ENCODE results near the gene FAS.

Gene FAS

DNA sequence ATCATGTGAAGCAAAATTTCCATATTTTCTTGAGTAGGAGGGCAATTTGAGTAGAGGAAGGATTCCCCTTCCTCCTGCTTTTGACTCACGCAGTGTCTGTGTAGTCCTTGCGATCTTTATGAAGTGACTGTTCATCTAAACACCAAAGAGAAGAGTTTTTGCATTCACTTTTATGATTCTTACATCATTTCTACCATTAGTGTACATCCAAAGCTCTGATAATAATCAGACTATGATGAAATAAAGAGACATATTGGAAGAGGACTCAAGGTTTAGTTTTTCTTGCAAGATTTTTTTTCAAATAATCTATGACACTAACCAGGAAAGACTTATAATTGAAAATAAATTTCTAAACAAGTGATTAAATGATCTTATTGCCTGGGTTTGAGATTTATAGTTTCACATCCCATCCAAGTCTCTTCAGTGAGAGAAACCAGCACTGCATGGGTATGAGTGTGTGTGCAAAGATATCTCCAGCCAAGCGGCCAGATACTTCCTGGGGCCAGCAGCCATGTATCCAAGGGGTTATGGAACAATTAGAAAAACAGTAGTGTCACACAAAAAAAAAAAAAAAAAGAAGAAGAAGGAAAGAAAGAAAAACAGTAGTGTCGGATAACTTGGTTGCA lies 36.0 kb upstream of the FAS start:
- no peaks in the 10 kb centered on the region for H3K9me3 ChIP-seq (ENCODE audit: control insufficient read depth in 1 of 2, low read length in 2 of 2)
- no peaks in the 10 kb centered on the region for H3K27me3 ChIP-seq (ENCODE audit: low read depth, low read length)
- peaks cover 0 to 4% of the 10 kb centered on the region in 2 donors for H3K4me1 ChIP-seq (ENCODE audit: control insufficient read depth in 1 of 2, insufficient read depth in 2 of 2, low read length in 2 of 2)
- no peak overlapping the region for H3K27ac ChIP-seq (ENCODE audit: low read length)
- no peaks in the 10 kb centered on the region for H3K36me3 ChIP-seq (ENCODE audit: control insufficient read depth in 1 of 2, insufficient read depth in 2 of 2, low read length in 2 of 2)
- no peak overlapping the region for H3K4me3 ChIP-seq (ENCODE audit: low read depth in 1 of 2, low read length in 2 of 2)

GRCh38 chr10:88957381-88957780 lies 33.2 kb upstream of the FAS start:
- no peak overlapping the region for H3K4me3 ChIP-seq (ENCODE audit: low read depth in 1 of 2, low read length in 2 of 2)
- H3K9me3 ChIP-seq (ENCODE audit: control insufficient read depth in 1 of 2, low read length in 2 of 2) = no peaks in the 10 kb centered on the region
- H3K36me3 ChIP-seq (ENCODE audit: control insufficient read depth in 1 of 2, insufficient read depth in 2 of 2, low read length in 2 of 2) = no peaks in the 10 kb centered on the region
- H3K27ac ChIP-seq (ENCODE audit: low read length) = no peak overlapping the region
- H3K27me3 ChIP-seq (ENCODE audit: low read depth, low read length) = no peaks in the 10 kb centered on the region
- H3K4me1 ChIP-seq (ENCODE audit: control insufficient read depth in 1 of 2, insufficient read depth in 2 of 2, low read length in 2 of 2) = peaks cover 0 to 4% of the 10 kb centered on the region in 2 donors

- Histone ChIP-seq H3K4me1 (ENCODE audit: control insufficient read depth in 1 of 2, insufficient read depth in 2 of 2, low read length in 2 of 2) (no peaks in the 10 kb centered on the region), H3K27ac (ENCODE audit: low read length) (no peak overlapping the region), H3K36me3 (ENCODE audit: control insufficient read depth in 1 of 2, insufficient read depth in 2 of 2, low read length in 2 of 2) (no peaks in the 10 kb centered on the region), H3K27me3 (ENCODE audit: low read depth, low read length) (no peaks in the 10 kb centered on the region), H3K9me3 (ENCODE audit: control insufficient read depth in 1 of 2, low read length in 2 of 2) (no peaks in the 10 kb centered on the region), H3K4me3 (ENCODE audit: low read depth in 1 of 2, low read length in 2 of 2) (no peak overlapping the region)
These were observed 31.9 kb upstream of the FAS start for GRCh38 chr10:88958721-88959120.

- Histone ChIP-seq H3K4me3 (ENCODE audit: low read depth in 1 of 2, low read length in 2 of 2) (no peak overlapping the region), H3K27ac (ENCODE audit: low read length) (no peak overlapping the region), H3K4me1 (ENCODE audit: control insufficient read depth in 1 of 2, insufficient read depth in 2 of 2, low read length in 2 of 2) (peaks cover 0 to 5% of the 10 kb centered on the region in 2 donors), H3K27me3 (ENCODE audit: low read depth, low read length) (no peaks in the 10 kb centered on the region), H3K36me3 (ENCODE audit: control insufficient read depth in 1 of 2, insufficient read depth in 2 of 2, low read length in 2 of 2) (no peaks in the 10 kb centered on the region), H3K9me3 (ENCODE audit: control insufficient read depth in 1 of 2, low read length in 2 of 2) (no peaks in the 10 kb centered on the region)
These were observed 29.8 kb upstream of the FAS start for GRCh38 chr10:88960802-88961201.

DNA sequence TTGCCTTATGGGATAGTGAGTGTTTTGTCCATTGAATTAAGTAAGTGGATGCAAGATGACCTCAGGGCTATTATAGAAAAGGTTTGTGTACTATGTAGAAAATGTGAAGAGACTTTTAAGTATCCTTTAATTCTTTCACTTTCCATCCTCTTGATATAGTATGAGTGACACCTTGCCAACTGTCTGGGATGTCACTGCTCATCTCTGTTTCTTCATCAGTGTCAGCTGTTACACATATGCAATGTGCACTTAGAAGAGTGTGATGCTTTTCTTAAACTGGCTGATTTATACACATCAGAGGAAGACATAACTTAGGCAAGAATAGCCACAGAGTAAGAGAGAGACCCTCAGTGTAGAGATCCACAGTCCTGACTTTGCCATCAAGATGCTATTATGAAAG lies 29.3 kb upstream of the FAS start:
- H3K9me3 ChIP-seq (ENCODE audit: control insufficient read depth in 1 of 2, low read length in 2 of 2) = no peaks in the 10 kb centered on the region
- no peaks in the 10 kb centered on the region for H3K36me3 ChIP-seq (ENCODE audit: control insufficient read depth in 1 of 2, insufficient read depth in 2 of 2, low read length in 2 of 2)
- no peaks in the 10 kb centered on the region for H3K27me3 ChIP-seq (ENCODE audit: low read depth, low read length)
- H3K4me1 ChIP-seq (ENCODE audit: control insufficient read depth in 1 of 2, insufficient read depth in 2 of 2, low read length in 2 of 2) = peaks cover 0 to 5% of the 10 kb centered on the region in 2 donors
- H3K27ac ChIP-seq (ENCODE audit: low read length) = no peak overlapping the region
- H3K4me3 ChIP-seq (ENCODE audit: low read depth in 1 of 2, low read length in 2 of 2) = no peak overlapping the region

GRCh38 chr10:88962336-88962735 lies 28.3 kb upstream of the FAS start:
- no peaks in the 10 kb centered on the region for H3K27me3 ChIP-seq (ENCODE audit: low read depth, low read length)
- no peak overlapping the region for H3K27ac ChIP-seq (ENCODE audit: low read length)
- H3K36me3 ChIP-seq (ENCODE audit: control insufficient read depth in 1 of 2, insufficient read depth in 2 of 2, low read length in 2 of 2) = no peaks in the 10 kb centered on the region
- H3K4me1 ChIP-seq (ENCODE audit: control insufficient read depth in 1 of 2, insufficient read depth in 2 of 2, low read length in 2 of 2) = peaks cover 0 to 11% of the 10 kb centered on the region in 2 donors
- H3K4me3 ChIP-seq (ENCODE audit: low read depth in 1 of 2, low read length in 2 of 2) = no peak overlapping the region
- no peaks in the 10 kb centered on the region for H3K9me3 ChIP-seq (ENCODE audit: control insufficient read depth in 1 of 2, low read length in 2 of 2)

DNA sequence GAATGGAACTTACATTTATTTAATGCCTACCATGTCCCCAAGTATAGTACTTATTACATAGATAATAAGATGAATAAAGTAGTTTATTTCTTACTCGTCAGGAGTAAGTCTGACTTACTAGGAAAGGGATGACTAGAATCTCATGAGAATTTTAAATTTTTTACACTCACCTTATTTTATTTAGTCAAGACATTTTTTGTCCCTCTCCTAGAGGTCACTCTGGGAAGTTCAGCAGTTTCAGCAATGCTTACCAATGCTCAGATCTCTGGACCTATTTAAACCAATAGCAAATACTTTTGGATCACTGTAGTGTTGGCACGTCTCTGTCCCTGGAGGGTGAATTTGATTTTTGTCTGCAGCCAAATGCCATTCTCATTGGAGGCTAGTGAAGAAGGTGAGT lies 27.3 kb upstream of the FAS start:
- peaks cover 0 to 14% of the 10 kb centered on the region in 2 donors for H3K4me1 ChIP-seq (ENCODE audit: control insufficient read depth in 1 of 2, insufficient read depth in 2 of 2, low read length in 2 of 2)
- H3K9me3 ChIP-seq (ENCODE audit: control insufficient read depth in 1 of 2, low read length in 2 of 2) = no peaks in the 10 kb centered on the region
- H3K27ac ChIP-seq (ENCODE audit: low read length) = no peak overlapping the region
- no peak overlapping the region for H3K4me3 ChIP-seq (ENCODE audit: low read depth in 1 of 2, low read length in 2 of 2)
- no peaks in the 10 kb centered on the region for H3K36me3 ChIP-seq (ENCODE audit: control insufficient read depth in 1 of 2, insufficient read depth in 2 of 2, low read length in 2 of 2)
- H3K27me3 ChIP-seq (ENCODE audit: low read depth, low read length) = no peaks in the 10 kb centered on the region

- H3K36me3 ChIP-seq (ENCODE audit: control insufficient read depth in 1 of 2, insufficient read depth in 2 of 2, low read length in 2 of 2) = no peaks in the 10 kb centered on the region
- H3K9me3 ChIP-seq (ENCODE audit: control insufficient read depth in 1 of 2, low read length in 2 of 2) = no peaks in the 10 kb centered on the region
- no peaks in the 10 kb centered on the region for H3K27me3 ChIP-seq (ENCODE audit: low read depth, low read length)
- no peak overlapping the region for H3K4me3 ChIP-seq (ENCODE audit: low read depth in 1 of 2, low read length in 2 of 2)
- peaks cover 0 to 25% of the 10 kb centered on the region in 2 donors for H3K4me1 ChIP-seq (ENCODE audit: control insufficient read depth in 1 of 2, insufficient read depth in 2 of 2, low read length in 2 of 2)
- no peak overlapping the region for H3K27ac ChIP-seq (ENCODE audit: low read length)
These were observed 26.2 kb upstream of the FAS start for GRCh38 chr10:88964360-88964759.

DNA sequence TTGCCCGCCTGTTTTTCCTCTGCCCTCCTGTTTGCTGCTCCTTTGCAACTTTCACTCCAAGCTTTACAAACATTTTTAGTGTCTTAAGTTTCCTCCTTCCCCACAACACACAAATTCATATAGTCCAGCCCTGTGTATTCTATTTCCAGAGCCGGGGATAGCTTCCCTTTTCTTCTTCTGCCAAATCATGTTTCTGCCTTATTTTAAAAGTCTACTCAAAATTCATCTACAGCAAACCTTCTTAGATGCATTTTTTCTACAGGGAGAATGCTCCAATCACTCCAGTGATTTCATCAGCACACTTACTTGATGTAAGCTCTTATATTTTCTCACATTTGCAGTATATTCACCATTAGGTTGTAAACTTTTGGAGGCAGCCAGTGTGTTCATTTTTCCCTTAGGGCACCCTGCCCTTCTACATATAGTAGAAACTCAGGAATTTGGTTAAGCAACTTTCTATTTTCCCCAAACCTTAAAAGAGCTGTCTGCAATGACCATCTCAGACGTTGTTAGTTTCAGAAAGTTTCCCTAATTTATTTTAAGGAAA lies 25.7 kb upstream of the FAS start:
- H3K4me3 ChIP-seq (ENCODE audit: low read depth in 1 of 2, low read length in 2 of 2) = no peak overlapping the region
- H3K27me3 ChIP-seq (ENCODE audit: low read depth, low read length) = no peaks in the 10 kb centered on the region
- H3K4me1 ChIP-seq (ENCODE audit: control insufficient read depth in 1 of 2, insufficient read depth in 2 of 2, low read length in 2 of 2) = peaks cover 0 to 26% of the 10 kb centered on the region in 2 donors
- no peak overlapping the region for H3K27ac ChIP-seq (ENCODE audit: low read length)
- H3K9me3 ChIP-seq (ENCODE audit: control insufficient read depth in 1 of 2, low read length in 2 of 2) = no peaks in the 10 kb centered on the region
- H3K36me3 ChIP-seq (ENCODE audit: control insufficient read depth in 1 of 2, insufficient read depth in 2 of 2, low read length in 2 of 2) = no peaks in the 10 kb centered on the region

GRCh38 chr10:88966797-88967196 lies 23.8 kb upstream of the FAS start:
- Histone ChIP-seq H3K36me3 (ENCODE audit: control insufficient read depth in 1 of 2, insufficient read depth in 2 of 2, low read length in 2 of 2) (no peaks in the 10 kb centered on the region), H3K9me3 (ENCODE audit: control insufficient read depth in 1 of 2, low read length in 2 of 2) (no peaks in the 10 kb centered on the region), H3K4me3 (ENCODE audit: low read depth in 1 of 2, low read length in 2 of 2) (no peak overlapping the region), H3K27me3 (ENCODE audit: low read depth, low read length) (no peaks in the 10 kb centered on the region), H3K4me1 (ENCODE audit: control insufficient read depth in 1 of 2, insufficient read depth in 2 of 2, low read length in 2 of 2) (peaks cover 0 to 26% of the 10 kb centered on the region in 2 donors), H3K27ac (ENCODE audit: low read length) (no peak overlapping the region)

GRCh38 chr10:88968391-88968790 lies 22.2 kb upstream of the FAS start:
- H3K9me3 ChIP-seq (ENCODE audit: control insufficient read depth in 1 of 2, low read length in 2 of 2) = no peaks in the 10 kb centered on the region
- H3K4me3 ChIP-seq (ENCODE audit: low read depth in 1 of 2, low read length in 2 of 2) = no peak overlapping the region
- peaks cover 0 to 26% of the 10 kb centered on the region in 2 donors for H3K4me1 ChIP-seq (ENCODE audit: control insufficient read depth in 1 of 2, insufficient read depth in 2 of 2, low read length in 2 of 2)
- H3K27me3 ChIP-seq (ENCODE audit: low read depth, low read length) = no peaks in the 10 kb centered on the region
- no peaks in the 10 kb centered on the region for H3K36me3 ChIP-seq (ENCODE audit: control insufficient read depth in 1 of 2, insufficient read depth in 2 of 2, low read length in 2 of 2)
- no peak overlapping the region for H3K27ac ChIP-seq (ENCODE audit: low read length)
